ENCODE data around the gene IGLON5. TPM values are rescaled to one million over a fixed set of nuclear protein-coding genes. Genes with fewer than 3 reads are reported as not detected.

Gene IGLON5
- total RNA-seq, 1 donor from 2014 or later = not detected

- intact Hi-C loops (cut with DNase I) = no loop called here
Observed at GRCh38 chr19:51323481-51324166, 12.2 kb downstream of the IGLON5 start.

GRCh38 chr19:51324167-51324481 lies 12.7 kb downstream of the IGLON5 start:
- no peak for ATAC-seq
- Histone ChIP-seq H3K4me3 (no peak overlapping the region), H3K4me1 (peaks cover 6% of the 10 kb centered on the region), H3K27ac (no peak overlapping the region), H3K36me3 (no peaks in the 10 kb centered on the region), H3K27me3 (peaks cover 40% of the 10 kb centered on the region), H3K9me3 (no peaks in the 10 kb centered on the region)
- intact Hi-C loops (cut with DNase I) = no loop called here
- peak; percentile 37 for DNase-seq
- no peak for TF ChIP-seq CTCF (IDR thresholded peaks at IDR 0.05)

More at GRCh38 chr19:51323481-51324166, 12.2 kb downstream of the IGLON5 start:
- ATAC-seq (no peak), DNase-seq (no peak)
- H3K4me3 ChIP-seq = no peak overlapping the region
- peaks cover 35% of the 10 kb centered on the region for H3K27me3 ChIP-seq
- no peak for TF ChIP-seq CTCF (IDR thresholded peaks at IDR 0.05)
- H3K27ac ChIP-seq = no peak overlapping the region
- H3K9me3 ChIP-seq = no peaks in the 10 kb centered on the region
- peaks cover 6% of the 10 kb centered on the region for H3K4me1 ChIP-seq
- no peaks in the 10 kb centered on the region for H3K36me3 ChIP-seq

GRCh38 chr19:51325161-51325976 lies 13.9 kb downstream of the IGLON5 start:
- Histone ChIP-seq H3K4me3 (no peak overlapping the region), H3K27me3 (peaks cover 51% of the 10 kb centered on the region), H3K36me3 (no peaks in the 10 kb centered on the region), H3K9me3 (no peaks in the 10 kb centered on the region), H3K4me1 (peaks cover 6% of the 10 kb centered on the region), H3K27ac (no peak overlapping the region)
- intact Hi-C loops (cut with DNase I) = no loop called here
- DNase-seq (peak; percentile 55), ATAC-seq (no peak)
- TF ChIP-seq CTCF (IDR thresholded peaks at IDR 0.05) = no peak

GRCh38 chr19:51326216-51327065 lies 15.0 kb downstream of the IGLON5 start:
- Histone ChIP-seq H3K4me1 (peaks cover 6% of the 10 kb centered on the region), H3K27me3 (peaks cover 52% of the 10 kb centered on the region), H3K27ac (no peak overlapping the region), H3K4me3 (no peak overlapping the region), H3K36me3 (no peaks in the 10 kb centered on the region), H3K9me3 (no peaks in the 10 kb centered on the region)
- intact Hi-C loops (cut with DNase I) = no loop called here
- peak; percentile 61 for DNase-seq
- TF ChIP-seq CTCF (IDR thresholded peaks at IDR 0.05) = no peak
- no peak for ATAC-seq

GRCh38 chr19:51327066-51328001 lies 15.9 kb downstream of the IGLON5 start:
- no peak overlapping the region for H3K27ac ChIP-seq
- H3K4me1 ChIP-seq = peaks cover 6% of the 10 kb centered on the region
- H3K4me3 ChIP-seq = no peak overlapping the region
- ATAC-seq = peak; percentile 80
- peak; percentile 75 for DNase-seq
- peaks cover 48% of the 10 kb centered on the region for H3K27me3 ChIP-seq
- intact Hi-C loops (cut with DNase I) = no loop called here
- no peaks in the 10 kb centered on the region for H3K36me3 ChIP-seq
- H3K9me3 ChIP-seq = no peaks in the 10 kb centered on the region
- peak; percentile 14 for TF ChIP-seq CTCF (IDR thresholded peaks at IDR 0.05)

Data from upper lobe of right lung (tissue), 1 donor.